Measurements from ENCODE around the gene DEDD. TPM values are rescaled to one million over a fixed set of nuclear protein-coding genes. Genes with fewer than 3 reads are reported as not detected.
A peak's percentile ranks its signal among the peaks of the same experiment; 100 is the strongest.

The DEDD gene
- total and polyA plus RNA-seq, 2 of the 13 experiments (the other 11 are each of a cell fraction or from before 2014, with no cell fraction given) = 12.6 to 27.8 TPM

DNA sequence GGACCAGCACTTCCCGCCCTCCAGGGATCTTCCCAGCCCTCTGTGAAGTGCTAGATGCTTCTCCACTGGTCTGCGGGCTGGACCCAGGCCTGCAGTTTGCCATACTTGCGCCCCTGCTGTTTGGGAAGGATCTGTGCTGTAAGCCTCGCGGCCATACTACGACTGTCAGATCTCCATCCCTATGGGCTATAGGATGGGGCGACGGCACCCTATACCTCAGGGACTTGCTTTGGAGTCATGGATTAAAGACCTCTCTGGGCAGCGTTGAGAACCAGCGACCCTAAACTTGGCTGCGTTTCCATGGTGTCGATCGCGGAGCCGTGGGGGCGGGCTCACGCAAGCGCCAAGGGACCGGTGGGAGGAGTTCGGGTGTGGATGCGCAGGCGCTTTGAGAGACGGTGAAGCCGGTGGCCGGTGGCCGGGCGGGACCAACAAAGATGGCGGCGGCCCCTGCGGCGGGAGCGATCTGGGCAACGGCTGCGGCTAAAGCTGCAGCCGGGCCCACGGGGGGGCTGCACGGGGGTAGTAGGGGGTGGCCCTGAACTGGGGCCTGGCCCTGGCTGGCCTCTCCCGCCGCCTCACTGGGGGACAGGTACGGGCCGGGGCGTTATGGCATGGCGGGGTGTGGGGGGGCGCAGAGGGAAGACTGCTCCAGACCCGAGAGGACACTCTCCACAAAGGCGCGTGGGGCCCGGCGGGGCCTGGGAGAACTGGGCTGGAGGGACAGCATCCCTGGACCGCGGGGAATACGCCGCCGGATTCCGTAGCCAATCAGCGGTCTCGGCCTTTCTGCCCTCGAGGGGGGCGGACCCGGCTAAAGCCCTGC is 26.8 kb upstream of the DEDD start, which contains the start of gene USP21 (continued):
- TF ChIP-seq, protein P1, sequence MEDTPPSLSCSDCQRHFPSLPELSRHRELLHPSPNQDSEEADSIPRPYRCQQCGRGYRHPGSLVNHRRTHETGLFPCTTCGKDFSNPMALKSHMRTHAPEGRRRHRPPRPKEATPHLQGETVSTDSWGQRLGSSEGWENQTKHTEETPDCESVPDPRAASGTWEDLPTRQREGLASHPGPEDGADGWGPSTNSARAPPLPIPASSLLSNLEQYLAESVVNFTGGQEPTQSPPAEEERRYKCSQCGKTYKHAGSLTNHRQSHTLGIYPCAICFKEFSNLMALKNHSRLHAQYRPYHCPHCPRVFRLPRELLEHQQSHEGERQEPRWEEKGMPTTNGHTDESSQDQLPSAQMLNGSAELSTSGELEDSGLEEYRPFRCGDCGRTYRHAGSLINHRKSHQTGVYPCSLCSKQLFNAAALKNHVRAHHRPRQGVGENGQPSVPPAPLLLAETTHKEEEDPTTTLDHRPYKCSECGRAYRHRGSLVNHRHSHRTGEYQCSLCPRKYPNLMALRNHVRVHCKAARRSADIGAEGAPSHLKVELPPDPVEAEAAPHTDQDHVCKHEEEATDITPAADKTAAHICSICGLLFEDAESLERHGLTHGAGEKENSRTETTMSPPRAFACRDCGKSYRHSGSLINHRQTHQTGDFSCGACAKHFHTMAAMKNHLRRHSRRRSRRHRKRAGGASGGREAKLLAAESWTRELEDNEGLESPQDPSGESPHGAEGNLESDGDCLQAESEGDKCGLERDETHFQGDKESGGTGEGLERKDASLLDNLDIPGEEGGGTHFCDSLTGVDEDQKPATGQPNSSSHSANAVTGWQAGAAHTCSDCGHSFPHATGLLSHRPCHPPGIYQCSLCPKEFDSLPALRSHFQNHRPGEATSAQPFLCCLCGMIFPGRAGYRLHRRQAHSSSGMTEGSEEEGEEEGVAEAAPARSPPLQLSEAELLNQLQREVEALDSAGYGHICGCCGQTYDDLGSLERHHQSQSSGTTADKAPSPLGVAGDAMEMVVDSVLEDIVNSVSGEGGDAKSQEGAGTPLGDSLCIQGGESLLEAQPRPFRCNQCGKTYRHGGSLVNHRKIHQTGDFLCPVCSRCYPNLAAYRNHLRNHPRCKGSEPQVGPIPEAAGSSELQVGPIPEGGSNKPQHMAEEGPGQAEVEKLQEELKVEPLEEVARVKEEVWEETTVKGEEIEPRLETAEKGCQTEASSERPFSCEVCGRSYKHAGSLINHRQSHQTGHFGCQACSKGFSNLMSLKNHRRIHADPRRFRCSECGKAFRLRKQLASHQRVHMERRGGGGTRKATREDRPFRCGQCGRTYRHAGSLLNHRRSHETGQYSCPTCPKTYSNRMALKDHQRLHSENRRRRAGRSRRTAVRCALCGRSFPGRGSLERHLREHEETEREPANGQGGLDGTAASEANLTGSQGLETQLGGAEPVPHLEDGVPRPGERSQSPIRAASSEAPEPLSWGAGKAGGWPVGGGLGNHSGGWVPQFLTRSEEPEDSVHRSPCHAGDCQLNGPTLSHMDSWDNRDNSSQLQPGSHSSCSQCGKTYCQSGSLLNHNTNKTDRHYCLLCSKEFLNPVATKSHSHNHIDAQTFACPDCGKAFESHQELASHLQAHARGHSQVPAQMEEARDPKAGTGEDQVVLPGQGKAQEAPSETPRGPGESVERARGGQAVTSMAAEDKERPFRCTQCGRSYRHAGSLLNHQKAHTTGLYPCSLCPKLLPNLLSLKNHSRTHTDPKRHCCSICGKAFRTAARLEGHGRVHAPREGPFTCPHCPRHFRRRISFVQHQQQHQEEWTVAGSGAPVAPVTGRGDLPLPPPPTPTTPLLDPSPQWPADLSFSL (CRISPR knock-in tag; IDR thresholded peaks at IDR 0.05) = no peak
- TF ChIP-seq ZNF256 (CRISPR knock-in tag; conservative IDR thresholded peaks at IDR 0.05) = no peak
- no peak for TF ChIP-seq ZFP36L2 (CRISPR knock-in tag; IDR thresholded peaks at IDR 0.05)
- TF ChIP-seq CEBPB (IDR thresholded peaks at IDR 0.05; ENCODE audit: borderline replicate concordance, low read depth, low read length) = no peak
- TF ChIP-seq HNF4G (IDR thresholded peaks at IDR 0.05; ENCODE audit: borderline replicate concordance, low read depth, low read length) = no peak
- 0 out of 2 replicates have a peak, but pooled peaks have one; percentile 17 for TF ChIP-seq HNF4G (CRISPR knock-in tag; IDR thresholded peaks at IDR 0.05; ENCODE audit: borderline replicate concordance, low read depth)
- TF ChIP-seq NFKBIZ (CRISPR knock-in tag; IDR thresholded peaks at IDR 0.05) = no peak
- no peak for TF ChIP-seq RXRB (CRISPR knock-in tag; IDR thresholded peaks at IDR 0.05; ENCODE audit: borderline replicate concordance)
- no peak for TF ChIP-seq ZNF460 (CRISPR knock-in tag; IDR thresholded peaks at IDR 0.05; ENCODE audit: borderline replicate concordance)
- TF ChIP-seq HOXD1 (CRISPR knock-in tag; IDR thresholded peaks at IDR 0.05) = no peak
- TF ChIP-seq ZNF772 (CRISPR knock-in tag; IDR thresholded peaks at IDR 0.05) = peak; percentile 58; the same call in 1 of the 2 replicates
- TF ChIP-seq, protein P2, sequence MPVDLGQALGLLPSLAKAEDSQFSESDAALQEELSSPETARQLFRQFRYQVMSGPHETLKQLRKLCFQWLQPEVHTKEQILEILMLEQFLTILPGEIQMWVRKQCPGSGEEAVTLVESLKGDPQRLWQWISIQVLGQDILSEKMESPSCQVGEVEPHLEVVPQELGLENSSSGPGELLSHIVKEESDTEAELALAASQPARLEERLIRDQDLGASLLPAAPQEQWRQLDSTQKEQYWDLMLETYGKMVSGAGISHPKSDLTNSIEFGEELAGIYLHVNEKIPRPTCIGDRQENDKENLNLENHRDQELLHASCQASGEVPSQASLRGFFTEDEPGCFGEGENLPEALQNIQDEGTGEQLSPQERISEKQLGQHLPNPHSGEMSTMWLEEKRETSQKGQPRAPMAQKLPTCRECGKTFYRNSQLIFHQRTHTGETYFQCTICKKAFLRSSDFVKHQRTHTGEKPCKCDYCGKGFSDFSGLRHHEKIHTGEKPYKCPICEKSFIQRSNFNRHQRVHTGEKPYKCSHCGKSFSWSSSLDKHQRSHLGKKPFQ (CRISPR knock-in tag; IDR thresholded peaks at IDR 0.05; ENCODE audit: insufficient replicate concordance) = no peak
- TF ChIP-seq U2AF1 (optimal IDR thresholded peaks at IDR 0.05; ENCODE audit: low read depth, low read length) = no peak
- TF ChIP-seq KLF6 (CRISPR knock-in tag; IDR thresholded peaks at IDR 0.05) = 0 out of 2 replicates have a peak, but pooled peaks have one; percentile 41
- TF ChIP-seq JDP2 (CRISPR knock-in tag; IDR thresholded peaks at IDR 0.05; ENCODE audit: borderline replicate concordance) = no peak
- TF ChIP-seq KLF13 (CRISPR knock-in tag; IDR thresholded peaks at IDR 0.05) = no peak; the same call in 1 of the 2 replicates
- TF ChIP-seq HNRNPUL1 (IDR thresholded peaks at IDR 0.05; ENCODE audit: low read depth, low read length) = no peak
- TF ChIP-seq RFX3 (CRISPR knock-in tag; IDR thresholded peaks at IDR 0.05) = peak; percentile 49; the same call in 1 of the 2 replicates
- TF ChIP-seq SKI (IDR thresholded peaks at IDR 0.05; ENCODE audit: partially characterized antibody) = no peak
- TF ChIP-seq, protein P3, sequence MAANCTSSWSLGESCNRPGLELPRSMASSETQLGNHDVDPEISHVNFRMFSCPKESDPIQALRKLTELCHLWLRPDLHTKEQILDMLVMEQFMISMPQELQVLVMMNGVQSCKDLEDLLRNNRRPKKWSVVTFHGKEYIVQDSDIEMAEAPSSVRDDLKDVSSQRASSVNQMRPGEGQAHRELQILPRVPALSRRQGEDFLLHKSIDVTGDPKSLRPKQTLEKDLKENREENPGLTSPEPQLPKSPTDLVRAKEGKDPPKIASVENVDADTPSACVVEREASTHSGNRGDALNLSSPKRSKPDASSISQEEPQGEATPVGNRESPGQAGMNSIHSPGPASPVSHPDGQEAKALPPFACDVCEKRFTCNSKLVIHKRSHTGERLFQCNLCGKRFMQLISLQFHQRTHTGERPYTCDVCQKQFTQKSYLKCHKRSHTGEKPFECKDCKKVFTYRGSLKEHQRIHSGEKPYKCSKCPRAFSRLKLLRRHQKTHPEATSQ (CRISPR knock-in tag; IDR thresholded peaks at IDR 0.05; ENCODE audit: borderline replicate concordance) = no peak
- no peak for TF ChIP-seq SIX1 (CRISPR knock-in tag; IDR thresholded peaks at IDR 0.05; ENCODE audit: borderline replicate concordance)

Measured in HepG2 (cell line).